Heart right ventricle (tissue), 16 donors: ENCODE data around the gene GRXCR1. TPM values are rescaled to one million over a fixed set of nuclear protein-coding genes. Genes with fewer than 3 reads are reported as not detected.

ENCODE experiments used
- ATAC-seq, 8 donors: fragments of 200-7000 bp; cut with Tn5 transposase; one replicate each; pipeline ENCODE4 v1.9.1; 2020; ENCODE audit warnings: mild to moderate bottlenecking in 8 of 8, moderate library complexity in 8 of 8, moderate number of reproducible peaks in 1 of 8
- DNase-seq, 2 donors: peaks; one replicate each; pipeline ENCODE4 v3.0.0-alpha.2; 2020
- H3K27ac ChIP-seq, 10 donors: fragments of 200-600 bp; sonication (generic) in 2 of 10; one replicate each; pipeline versions ENCODE4 v1.5.0 to v1.8.0; 2020 to 2022; ENCODE audit warnings: mild to moderate bottlenecking in 3 of 10
- H3K27me3 ChIP-seq, 7 donors: fragments of 200-600 bp; one replicate each; pipeline ENCODE4 v1.8.0; 2021 to 2022; ENCODE audit warnings: mild to moderate bottlenecking in 2 of 7
- H3K36me3 ChIP-seq, 9 donors: fragments of 200-600 bp; sonication (generic) in 1 of 9; one replicate each; pipeline versions ENCODE4 v1.5.0 to v1.8.0; 2020 to 2022; ENCODE audit warnings: mild to moderate bottlenecking in 2 of 9
- H3K4me1 ChIP-seq, 9 donors: fragments of 200-600 bp; sonication (generic) in 1 of 9; one replicate each; pipeline versions ENCODE4 v1.5.0 to v1.8.0; 2020 to 2022; ENCODE audit warnings: mild to moderate bottlenecking in 4 of 9
- H3K4me3 ChIP-seq, 10 donors: fragments of 200-600 bp; sonication (generic) in 2 of 10; one replicate each; pipeline versions ENCODE4 v1.5.0 to v1.8.0; 2020 to 2022; ENCODE audit warnings: mild to moderate bottlenecking in 7 of 10, moderate library complexity in 2 of 10
- H3K9me3 ChIP-seq, 11 donors: fragments of 200-600 bp in 10 of 11; sonication (generic) in 2 of 11; one replicate each; pipeline versions ENCODE4 v1.5.0 to v1.8.0; 2013 to 2022; ENCODE audit warnings: mild to moderate bottlenecking in 2 of 11, control low read depth in 1 of 11, moderate library complexity in 1 of 11
- CTCF ChIP-seq, 9 donors: fragments of 200-600 bp; sonication (generic) in 2 of 9; IDR thresholded peaks; one replicate each; pipeline versions ENCODE4 v1.5.0 to v1.8.0; 2021 to 2022; ENCODE audit warnings: antibody characterized with exemption in 9 of 9, mild to moderate bottlenecking in 5 of 9, moderate library complexity in 1 of 9
- WGBS, 2 donors: extraction: QIAGEN DNeasy Blood & Tissue Kit; methylation state at CpG; one replicate each; pipeline ENCODE4 v1.1.7; 2013; ENCODE audit warnings: inconsistent platforms in 1 of 2; 5-methylcytosine and 5-hydroxymethylcytosine counted together
- intact Hi-C, 10 donors: fragments of 100-400 bp; cut with DNase I; formaldehyde crosslinking; loops; one replicate each; pipeline versions ENCODE4 v1.11.1 to v1.14.2; 2022
- polyA plus RNA-seq, 2 donors: library from polyadenylated mRNA; stranded (reverse); fragments of 200-250 nt; gene quantifications; one replicate each; pipeline ENCODE4 v1.2.3, GENCODE V29; 2013
- total RNA-seq, 10 donors: library from RNA; stranded (reverse); fragmentation: NEBNext Ultra II Directional in 3 of 10; extraction: Animal tissue kit (Norgen Biotek cat#: 25700) in 3 of 10; gene quantifications; one replicate each; pipeline versions ENCODE4 v1.2.1 to v1.2.4, GENCODE V29; 2021 to 2023
- donor health status: Arrhythmogenic right ventricular cardiomyopathy.
- donor health status: ischemic (EF 13 %, LVEDD 7.1; RV severe dilation, severe dysfunction).
- donor health status: healthy with polysubstance abuse.
- donor health status: DM: no; HTN: yes; CAD: no.
- donor health status: DM: no; HTN: no; CAD: no.
- donor health status: ischemic (EF 25% LVEDD 6.9; RV normal size, moderate dysfunction).
- donor health status: ischemic (EF 25% LVEDD 5.7; RV mildly dilated, moderate dysfunction).
- donor health status: healthy.
- donor health status: DM: yes; HTN: yes; CAD: no.
- donor health status: Ischemic cardiomyopathy.
- donor health status: ischemic (EF 35%, LVEDD 5.7; RV mildly dilated, moderate dysfunction).
- donor health status: nonischemic (EF 11% LVEDD 7.7; RV severe dilation, severe dysfunction).
- donor health status: DM: yes; HTN: yes; CAD: no.
- donor health status: PGD.
- donor health status: ischemic (EF 29% LVEDD 5.4; RV normal size, mild dysfunction).
- donor health status: nonischemic (EF 23%, LVEDD 6.1; RV moderate dilation, normal function).

GRXCR1 gene
- total and polyA plus RNA-seq, 12 donors: not detected

GRCh38 chr4:42910459-42910858, 17.9 kb downstream of the GRXCR1 start:
- Histone ChIP-seq H3K4me1 (no peaks in the 10 kb centered on the region), H3K9me3 (no peaks in the 10 kb centered on the region), H3K4me3 (no peak overlapping the region), H3K27ac (no peak overlapping the region), H3K36me3 (no peaks in the 10 kb centered on the region), H3K27me3 (no peaks in the 10 kb centered on the region)
- ATAC-seq: no peak
- intact Hi-C loops: no loop called here
- TF ChIP-seq CTCF (IDR thresholded peaks at IDR 0.05): no peak
- no peak for DNase-seq
- 75 to 82% methylated on average over 5 of the region's 5 CpGs for WGBS, 2 donors

GRCh38 chr4:42914937-42915336, 22.4 kb downstream of the GRXCR1 start:
- intact Hi-C loops: no loop called here
- TF ChIP-seq CTCF (IDR thresholded peaks at IDR 0.05): no peak
- H3K27ac ChIP-seq: no peak overlapping the region
- H3K27me3 ChIP-seq: no peaks in the 10 kb centered on the region
- ATAC-seq: no peak
- no peak overlapping the region for H3K4me3 ChIP-seq
- H3K36me3 ChIP-seq: no peaks in the 10 kb centered on the region
- no peaks in the 10 kb centered on the region for H3K4me1 ChIP-seq
- WGBS, 2 donors: 75 to 77% methylated on average over 4 of the region's 4 CpGs
- no peak for DNase-seq
- no peaks in the 10 kb centered on the region for H3K9me3 ChIP-seq

- ATAC-seq (no peak), DNase-seq (no peak)
- WGBS, 2 donors: 34 to 37% methylated on average over 1 of the region's 1 CpG
- Histone ChIP-seq H3K4me3 (no peak overlapping the region), H3K36me3 (no peaks in the 10 kb centered on the region), H3K27me3 (no peaks in the 10 kb centered on the region), H3K9me3 (no peaks in the 10 kb centered on the region), H3K4me1 (no peaks in the 10 kb centered on the region), H3K27ac (no peak overlapping the region)
- intact Hi-C loops: no loop called here
- no peak for TF ChIP-seq CTCF (IDR thresholded peaks at IDR 0.05)
These were observed 23.0 kb downstream of the GRXCR1 start for GRCh38 chr4:42915484-42915883.

- Histone ChIP-seq H3K4me1 (no peaks in the 10 kb centered on the region), H3K4me3 (no peak overlapping the region), H3K27ac (no peak overlapping the region), H3K27me3 (no peaks in the 10 kb centered on the region), H3K9me3 (no peaks in the 10 kb centered on the region), H3K36me3 (no peaks in the 10 kb centered on the region)
- DNase-seq (no peak), ATAC-seq (no peak)
- no peak for TF ChIP-seq CTCF (IDR thresholded peaks at IDR 0.05)
- WGBS, 2 donors: 76 to 77% methylated on average over 2 of the region's 2 CpGs
- intact Hi-C loops: no loop called here
These were observed 24.8 kb downstream of the GRXCR1 start for GRCh38 chr4:42917296-42917695.

- intact Hi-C loops: no loop called here
- no peaks in the 10 kb centered on the region for H3K36me3 ChIP-seq
- TF ChIP-seq CTCF (IDR thresholded peaks at IDR 0.05): no peak
These were observed 30.9 kb downstream of the GRXCR1 start for GRCh38 chr4:42923431-42923830.

More at GRCh38 chr4:42923431-42923830, 30.9 kb downstream of the GRXCR1 start:
- Histone ChIP-seq H3K4me3 (no peak overlapping the region), H3K4me1 (no peaks in the 10 kb centered on the region), H3K27me3 (no peaks in the 10 kb centered on the region), H3K27ac (no peak overlapping the region), H3K9me3 (no peaks in the 10 kb centered on the region)
- DNase-seq (no peak), ATAC-seq (no peak)
